B cell (primary cell): ENCODE measurements around the gene SLC24A1. TPM values are rescaled to one million over a fixed set of nuclear protein-coding genes. Genes with fewer than 3 reads are reported as not detected.

Experiments used
- ATAC-seq: fragments of 200-7000 bp; cut with Tn5 transposase; one replicate; pipeline ENCODE4 v1.10.0; 2021; ENCODE audit warnings: low read depth, mild to moderate bottlenecking, moderate number of reproducible peaks, moderate library complexity
- CTCF ChIA-PET: fragments of 350-600 bp; sonication (Branson Sonifier 250); formaldehyde crosslinking; loops from one replicate; lab custom pipeline; 2021; ENCODE audit warnings: antibody characterized with exemption, inconsistent platforms; lab: Charles Lee
- POLR2A ChIA-PET: fragments of 350-600 bp; sonication (Branson Sonifier 250); formaldehyde crosslinking; loops from one replicate; lab custom pipeline; 2021; ENCODE audit warnings: antibody characterized with exemption; lab: Charles Lee
- DNase-seq: peaks from one replicate; pipeline ENCODE4 v3.0.0; 2013
- H2AFZ ChIP-seq: 2 replicates; pipeline ENCODE4 v1.6.1; 2012; ENCODE audit warnings: mild to moderate bottlenecking, low read depth, low read length; ENCODE audit not compliant: insufficient read depth, poor library complexity, severe bottlenecking
- H3K27ac ChIP-seq, 2 donors: 1 replicate in 1 of 2; 2 replicates in 1 of 2; pipeline ENCODE4 v1.5.1; 2012 to 2013; ENCODE audit warnings: low read length in 2 of 2, mild to moderate bottlenecking in 2 of 2, moderate library complexity in 1 of 2
- H3K27me3 ChIP-seq, 4 experiments: fragments of 200-600 bp in 1 of 4; sonication (generic) in 1 of 4; replicated peaks in 1 of 4; 1 replicate in 2 of 4; 2 replicates in 2 of 4; pipeline versions ENCODE4 v1.6.1 to v1.7.0; 2013 to 2016; ENCODE audit warnings: low read length in 3 of 4, mild to moderate bottlenecking in 2 of 4, mixed read lengths in 1 of 4, moderate library complexity in 1 of 4; ENCODE audit not compliant: insufficient read depth in 4 of 4, control insufficient read depth in 3 of 4; ENCODE audit errors: control extremely low read depth in 1 of 4
- H3K36me3 ChIP-seq, 2 experiments: replicated peaks in 1 of 2; 1 replicate in 1 of 2; 2 replicates in 1 of 2; pipeline versions ENCODE4 v1.6.1 to v1.7.1; 2013; ENCODE audit warnings: low read length in 1 of 2; ENCODE audit not compliant: insufficient read depth in 2 of 2, control insufficient read depth in 1 of 2; ENCODE audit errors: control extremely low read depth in 1 of 2, extremely low read depth in 1 of 2
- H3K4me1 ChIP-seq, 2 donors: fragments of 200-600 bp in 1 of 2; sonication (generic) in 1 of 2; 1 replicate in 1 of 2; 2 replicates in 1 of 2; pipeline versions ENCODE4 v1.5.1 to v1.6.1; 2013 to 2017; ENCODE audit warnings: low read length in 2 of 2; ENCODE audit not compliant: control insufficient read depth in 2 of 2, insufficient read depth in 2 of 2
- H3K4me2 ChIP-seq: replicated peaks from 2 replicates; pipeline ENCODE3; 2012; ENCODE audit warnings: mild to moderate bottlenecking, low read depth, low read length; ENCODE audit not compliant: poor library complexity, severe bottlenecking
- H3K4me3 ChIP-seq, 5 experiments: fragments of 200-600 bp in 1 of 5; sonication (generic) in 1 of 5; 1 replicate in 3 of 5; 2 replicates in 2 of 5; pipeline versions ENCODE4 v1.5.1 to v1.7.0; 2011 to 2016; ENCODE audit warnings: low read length in 4 of 5, mild to moderate bottlenecking in 4 of 5, low read depth in 2 of 5, control low read depth in 1 of 5, moderate library complexity in 1 of 5; ENCODE audit not compliant: insufficient read depth in 1 of 5; ENCODE audit errors: control extremely low read depth in 1 of 5, extremely low read depth in 1 of 5
- H3K79me2 ChIP-seq: fragments of 200-600 bp; sonication (generic); one replicate; pipeline ENCODE4 v1.6.0; 2016; ENCODE audit warnings: low read length; ENCODE audit not compliant: control insufficient read depth, insufficient read depth
- H3K9ac ChIP-seq: fragments of 200-600 bp; sonication (generic); 2 replicates; pipeline ENCODE4 v1.6.1; 2017; ENCODE audit warnings: mild to moderate bottlenecking, low read length, moderate library complexity
- H3K9me3 ChIP-seq, 3 donors: one replicate each; pipeline versions ENCODE4 v1.6.1 to v1.7.1; 2013; ENCODE audit warnings: low read length in 2 of 3; ENCODE audit not compliant: control insufficient read depth in 2 of 3, insufficient read depth in 1 of 3; ENCODE audit errors: control extremely low read depth in 1 of 3
- H4K20me1 ChIP-seq: 2 replicates; pipeline ENCODE4 v1.6.0; 2012; ENCODE audit warnings: mild to moderate bottlenecking, low read length; ENCODE audit not compliant: insufficient read depth, control insufficient read depth, poor library complexity, severe bottlenecking
- H3K27ac Mint-ChIP-seq: one replicate; pipeline ENCODE4 v1.8.0; 2021; ENCODE audit warnings: mixed read lengths
- H3K27me3 Mint-ChIP-seq: one replicate; pipeline ENCODE4 v1.8.0; 2021; ENCODE audit warnings: mixed read lengths
- H3K4me1 Mint-ChIP-seq: one replicate; pipeline ENCODE4 v1.8.0; 2021; ENCODE audit warnings: mixed read lengths
- H3K4me3 Mint-ChIP-seq: one replicate; pipeline ENCODE4 v1.8.0; 2021; ENCODE audit warnings: mixed read lengths
- H3K9me3 Mint-ChIP-seq: one replicate; pipeline ENCODE4 v1.8.0; 2022; ENCODE audit warnings: mixed read lengths; ENCODE audit not compliant: insufficient read depth
- EZH2 ChIP-seq: IDR thresholded peaks from 2 replicates; pipeline ENCODE4 v1.6.1; 2012; ENCODE audit warnings: borderline replicate concordance, low read depth, mild to moderate bottlenecking, moderate library complexity, low read length; ENCODE audit not compliant: insufficient read depth, poor library complexity, severe bottlenecking
- WGBS: methylation state at CpG from one replicate; pipeline ENCODE4 v1.1.5; 2013; ENCODE audit warnings: missing lambda C conversion rate; ENCODE audit not compliant: insufficient coverage; 5-methylcytosine and 5-hydroxymethylcytosine counted together
- intact Hi-C: fragments of 100-400 bp; cut with micrococcal nuclease; formaldehyde crosslinking; loops from one replicate; pipeline ENCODE4 v1.10.0; 2022
- polyA plus RNA-seq: library from polyadenylated mRNA; depleted of rRNA; stranded (reverse); fragments of >200 nt; gene quantifications from 2 replicates; pipeline ENCODE4 v1.2.3, GENCODE V29; 2012
- total RNA-seq, 2 donors: library from RNA; stranded (reverse); fragments of 120-200 nt in 1 of 2; gene quantifications; 1 replicate in 1 of 2; 2 replicates in 1 of 2; pipeline versions ENCODE4 v1.2.3 to v1.2.4, GENCODE V29; 2013 to 2022
- TF ChIP-seq, protein P1 (sequence below): fragments of 200-600 bp; IDR thresholded peaks from one replicate; pipeline ENCODE4 v1.8.0; 2022; ENCODE audit warnings: antibody characterized with exemption, mild to moderate bottlenecking

The SLC24A1 gene
- total and polyA plus RNA-seq, 2 donors (not counting 1 experiment from before 2014, with no cell fraction given) = 1.7 to 6.7 TPM

DNA sequence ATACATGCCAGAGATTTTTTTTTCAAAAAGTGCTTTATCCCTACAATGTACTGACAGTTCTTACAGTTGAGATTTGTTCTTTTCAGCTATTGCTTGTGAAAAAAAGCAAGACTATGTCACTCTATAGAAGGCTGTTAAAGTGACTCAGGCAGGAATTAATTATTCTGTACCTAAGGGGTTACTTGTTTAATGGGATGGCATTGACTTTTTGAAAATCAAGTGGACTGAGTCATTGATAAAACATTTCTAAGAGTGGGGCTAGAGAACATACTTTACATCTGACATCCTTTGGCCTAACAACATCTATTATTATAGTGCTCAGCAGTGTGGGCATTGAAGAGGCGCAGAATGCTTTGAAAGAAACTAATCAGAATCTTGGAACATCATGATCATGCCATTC, 45.1 kb upstream of the SLC24A1 start:
- H3K27ac ChIP-seq = no peak overlapping the region
- ATAC-seq (no peak), DNase-seq (no peak)
- intact Hi-C loops = no loop called here
- ChIA-PET POLR2A (no interaction called here), CTCF (no interaction called here)
- H2AFZ ChIP-seq = no peak overlapping the region
- TF ChIP-seq EZH2 = no peak
- TF ChIP-seq, protein P1, sequence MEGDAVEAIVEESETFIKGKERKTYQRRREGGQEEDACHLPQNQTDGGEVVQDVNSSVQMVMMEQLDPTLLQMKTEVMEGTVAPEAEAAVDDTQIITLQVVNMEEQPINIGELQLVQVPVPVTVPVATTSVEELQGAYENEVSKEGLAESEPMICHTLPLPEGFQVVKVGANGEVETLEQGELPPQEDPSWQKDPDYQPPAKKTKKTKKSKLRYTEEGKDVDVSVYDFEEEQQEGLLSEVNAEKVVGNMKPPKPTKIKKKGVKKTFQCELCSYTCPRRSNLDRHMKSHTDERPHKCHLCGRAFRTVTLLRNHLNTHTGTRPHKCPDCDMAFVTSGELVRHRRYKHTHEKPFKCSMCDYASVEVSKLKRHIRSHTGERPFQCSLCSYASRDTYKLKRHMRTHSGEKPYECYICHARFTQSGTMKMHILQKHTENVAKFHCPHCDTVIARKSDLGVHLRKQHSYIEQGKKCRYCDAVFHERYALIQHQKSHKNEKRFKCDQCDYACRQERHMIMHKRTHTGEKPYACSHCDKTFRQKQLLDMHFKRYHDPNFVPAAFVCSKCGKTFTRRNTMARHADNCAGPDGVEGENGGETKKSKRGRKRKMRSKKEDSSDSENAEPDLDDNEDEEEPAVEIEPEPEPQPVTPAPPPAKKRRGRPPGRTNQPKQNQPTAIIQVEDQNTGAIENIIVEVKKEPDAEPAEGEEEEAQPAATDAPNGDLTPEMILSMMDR = no peak
- peaks cover 7% of the 10 kb centered on the region in 2 donors for H3K4me1 ChIP-seq
- no peaks in the 10 kb centered on the region for H3K79me2 ChIP-seq
- peaks cover 20 to 41% of the 10 kb centered on the region in 2 experiments for H3K36me3 ChIP-seq
- no peaks in the 10 kb centered on the region for H3K9me3 ChIP-seq
- Mint-ChIP-seq H3K27me3 (no peaks in the 10 kb centered on the region), H3K9me3 (no peaks in the 10 kb centered on the region), H3K4me3 (no peak overlapping the region), H3K27ac (peak overlapping the region; percentile 10), H3K4me1 (peaks cover 10% of the 10 kb centered on the region)
- WGBS = no CpG with 5 or more reads among the region's 1 CpG
- H3K27me3 ChIP-seq = no peaks in the 10 kb centered on the region
- H3K9ac ChIP-seq = no peak overlapping the region
- H3K4me2 ChIP-seq = no peak overlapping the region
- no peaks in the 10 kb centered on the region for H4K20me1 ChIP-seq
- no peak overlapping the region for H3K4me3 ChIP-seq

DNA sequence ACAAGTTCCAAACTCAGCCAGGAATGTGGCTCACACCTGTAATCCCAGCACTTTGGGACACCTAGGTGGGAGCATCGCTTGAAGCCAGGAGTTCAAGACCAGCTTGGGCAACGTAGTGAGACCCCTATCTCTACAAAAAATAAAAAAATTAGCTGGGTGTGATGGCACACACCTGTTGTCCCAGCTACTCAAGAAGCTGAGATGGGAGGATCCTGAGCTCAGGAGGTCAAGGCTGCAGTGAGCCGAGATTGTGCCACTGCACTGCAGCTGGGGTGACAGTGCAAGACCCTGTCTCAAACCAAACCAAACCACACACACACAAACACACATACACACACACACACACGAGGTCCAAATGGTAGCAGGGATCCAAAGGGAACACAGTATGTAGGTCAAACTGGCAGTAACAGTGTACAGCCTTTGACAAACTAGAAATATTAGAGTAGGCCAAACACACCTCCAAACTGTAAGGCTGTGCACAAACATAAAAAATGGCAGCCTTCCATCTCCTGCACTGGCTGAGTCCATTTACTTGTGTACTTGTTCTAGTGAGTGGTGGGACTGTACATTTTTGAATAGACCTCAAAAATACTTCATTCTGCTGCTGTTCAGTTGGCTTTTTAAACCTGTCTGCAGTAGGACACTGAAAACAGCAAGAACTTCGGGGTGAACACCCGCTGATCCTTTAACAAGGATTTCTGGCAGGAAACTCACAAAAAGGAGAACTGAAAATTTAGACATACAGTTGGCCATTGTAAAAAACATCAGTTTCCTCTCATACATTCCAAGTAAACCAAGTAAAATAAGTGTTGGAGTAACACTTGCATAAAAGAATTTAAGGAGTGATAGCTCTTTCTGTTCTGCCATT, 44.4 kb upstream of the SLC24A1 start:
- intact Hi-C loops = no loop called here
- Mint-ChIP-seq H3K4me3 (no peak overlapping the region), H3K9me3 (no peaks in the 10 kb centered on the region), H3K27ac (peak overlapping the region; percentile 54), H3K27me3 (no peaks in the 10 kb centered on the region), H3K4me1 (peaks cover 10% of the 10 kb centered on the region)
- Histone ChIP-seq H4K20me1 (no peaks in the 10 kb centered on the region), H3K4me3 (no peak overlapping the region), H3K4me2 (no peak overlapping the region), H3K79me2 (no peaks in the 10 kb centered on the region), H3K27ac (peak overlapping the region in 1 of 2 donors; percentile 14), H3K27me3 (no peaks in the 10 kb centered on the region), H3K4me1 (peaks cover 7% of the 10 kb centered on the region in 2 donors), H2AFZ (peak overlapping the region; percentile 6), H3K9me3 (no peaks in the 10 kb centered on the region), H3K36me3 (peaks cover 20 to 41% of the 10 kb centered on the region in 2 experiments), H3K9ac (no peak overlapping the region)
- ATAC-seq (no peak), DNase-seq (no peak)
- POLR2A ChIA-PET = no interaction called here
- 67% methylated on average over 4 of the region's 6 CpGs for WGBS
- TF ChIP-seq, protein P1 = no peak
- no peak for TF ChIP-seq EZH2
- CTCF ChIA-PET = no interaction called here
